ENCODE measurements around the gene VPS35.

VPS35 gene

GRCh38 chr16:46613352-46613751, 75.6 kb downstream of the VPS35 start:
- no CpG with 5 or more reads among the region's 2 CpGs for WGBS (ENCODE audit: insufficient coverage, insufficient read length)
- H3K9me3 ChIP-seq (ENCODE audit: control insufficient read depth, insufficient read depth, low read length): no peaks in the 10 kb centered on the region
- DNase-seq (ENCODE audit: low read depth, low spot score): no peak
- peaks cover 5% of the 10 kb centered on the region; the same call in 1 of the 2 replicates for H3K36me3 ChIP-seq (ENCODE audit: control insufficient read depth, insufficient read depth, low read length)
- no peak overlapping the region for H3K27ac ChIP-seq (ENCODE audit: low read length)
- no peaks in the 10 kb centered on the region for H3K4me1 ChIP-seq (ENCODE audit: control insufficient read depth, insufficient read depth, low read length)
- H3K4me3 ChIP-seq (ENCODE audit: low read length): no peak overlapping the region
- H3K27me3 ChIP-seq (ENCODE audit: control insufficient read depth, insufficient read depth, low read length): no peaks in the 10 kb centered on the region

GRCh38 chr16:46612121-46612520, 76.9 kb downstream of the VPS35 start:
- H3K9me3 ChIP-seq (ENCODE audit: control insufficient read depth, insufficient read depth, low read length): no peaks in the 10 kb centered on the region
- WGBS (ENCODE audit: insufficient coverage, insufficient read length): no CpG with 5 or more reads among the region's 3 CpGs
- no peak overlapping the region for H3K27ac ChIP-seq (ENCODE audit: low read length)
- H3K4me1 ChIP-seq (ENCODE audit: control insufficient read depth, insufficient read depth, low read length): no peaks in the 10 kb centered on the region
- H3K36me3 ChIP-seq (ENCODE audit: control insufficient read depth, insufficient read depth, low read length): peaks cover 5% of the 10 kb centered on the region; the same call in 1 of the 2 replicates
- no peaks in the 10 kb centered on the region for H3K27me3 ChIP-seq (ENCODE audit: control insufficient read depth, insufficient read depth, low read length)
- no peak for DNase-seq (ENCODE audit: low read depth, low spot score)
- H3K4me3 ChIP-seq (ENCODE audit: low read length): no peak overlapping the region

GRCh38 chr16:46607529-46607928, 81.4 kb downstream of the VPS35 start:
- DNase-seq (ENCODE audit: low read depth, low spot score): no peak
- Histone ChIP-seq H3K27me3 (ENCODE audit: control insufficient read depth, insufficient read depth, low read length) (no peaks in the 10 kb centered on the region), H3K4me3 (ENCODE audit: low read length) (no peak overlapping the region), H3K4me1 (ENCODE audit: control insufficient read depth, insufficient read depth, low read length) (no peaks in the 10 kb centered on the region), H3K9me3 (ENCODE audit: control insufficient read depth, insufficient read depth, low read length) (no peaks in the 10 kb centered on the region), H3K27ac (ENCODE audit: low read length) (no peak overlapping the region), H3K36me3 (ENCODE audit: control insufficient read depth, insufficient read depth, low read length) (peaks cover 4% of the 10 kb centered on the region; the same call in 1 of the 2 replicates)
- no CpG with 5 or more reads among the region's 1 CpG for WGBS (ENCODE audit: insufficient coverage, insufficient read length)

- no peaks in the 10 kb centered on the region for H3K27me3 ChIP-seq (ENCODE audit: control insufficient read depth, insufficient read depth, low read length)
- H3K4me1 ChIP-seq (ENCODE audit: control insufficient read depth, insufficient read depth, low read length): no peaks in the 10 kb centered on the region
- no peak for DNase-seq (ENCODE audit: low read depth, low spot score)
- no CpG with 5 or more reads among the region's 5 CpGs for WGBS (ENCODE audit: insufficient coverage, insufficient read length)
- no peak overlapping the region for H3K27ac ChIP-seq (ENCODE audit: low read length)
- H3K4me3 ChIP-seq (ENCODE audit: low read length): no peak overlapping the region
- H3K36me3 ChIP-seq (ENCODE audit: control insufficient read depth, insufficient read depth, low read length): peaks cover 4% of the 10 kb centered on the region; the same call in 1 of the 2 replicates
- no peaks in the 10 kb centered on the region for H3K9me3 ChIP-seq (ENCODE audit: control insufficient read depth, insufficient read depth, low read length)
Observed at GRCh38 chr16:46606231-46606630, 82.7 kb downstream of the VPS35 start.
